Dermis microvascular lymphatic vessel endothelial cell (primary cell): ENCODE data around the gene RBM18. TPM values are rescaled to one million over a fixed set of nuclear protein-coding genes. Genes with fewer than 3 reads are reported as not detected.

Source experiments
- DNase-seq, 2 donors: peaks; one replicate each; pipeline versions ENCODE4 v3.0.0 to v3.0.0-alpha.2; 2010; ENCODE audit warnings: low read depth in 2 of 2
- total RNA-seq: library from RNA; depleted of rRNA; stranded (reverse); fragments of >200 nt; gene quantifications from 2 replicates; pipeline ENCODE4 v1.2.1, GENCODE V29; 2014

Gene RBM18
- total RNA-seq, 1 donor from 2014 or later: 5.3 TPM

GRCh38 chr9:122222791-122223190 is 41.8 kb downstream of the RBM18 start:
- no peak for DNase-seq

GRCh38 chr9:122221183-122221811 is 43.3 kb downstream of the RBM18 start:
- no peak for DNase-seq

DNA sequence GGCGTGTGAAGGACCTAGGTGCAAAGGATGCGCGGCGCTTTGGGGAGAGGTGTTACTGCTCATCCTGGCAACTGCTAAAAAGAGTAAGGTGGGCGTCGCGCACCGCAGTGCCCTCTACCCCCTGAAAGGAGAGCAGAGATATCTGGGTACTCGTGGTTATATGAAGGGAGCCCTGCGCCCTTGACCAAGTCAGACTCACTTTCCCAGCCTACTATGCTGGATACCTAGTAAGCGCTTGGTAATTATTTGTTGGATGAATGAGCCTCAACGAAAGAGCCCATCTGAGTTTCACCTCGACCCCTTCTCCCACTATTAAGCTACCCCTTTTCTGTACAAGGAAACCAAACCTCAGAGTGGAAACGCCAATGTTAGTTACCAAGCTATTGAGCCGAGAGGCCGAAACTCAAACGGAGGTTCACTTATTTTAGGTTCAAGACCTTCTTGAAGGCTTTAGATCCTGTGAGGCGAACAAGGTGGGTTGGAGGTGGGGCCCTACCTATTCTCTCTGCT is 43.9 kb downstream of the RBM18 start:
- DNase-seq: no peak

DNA sequence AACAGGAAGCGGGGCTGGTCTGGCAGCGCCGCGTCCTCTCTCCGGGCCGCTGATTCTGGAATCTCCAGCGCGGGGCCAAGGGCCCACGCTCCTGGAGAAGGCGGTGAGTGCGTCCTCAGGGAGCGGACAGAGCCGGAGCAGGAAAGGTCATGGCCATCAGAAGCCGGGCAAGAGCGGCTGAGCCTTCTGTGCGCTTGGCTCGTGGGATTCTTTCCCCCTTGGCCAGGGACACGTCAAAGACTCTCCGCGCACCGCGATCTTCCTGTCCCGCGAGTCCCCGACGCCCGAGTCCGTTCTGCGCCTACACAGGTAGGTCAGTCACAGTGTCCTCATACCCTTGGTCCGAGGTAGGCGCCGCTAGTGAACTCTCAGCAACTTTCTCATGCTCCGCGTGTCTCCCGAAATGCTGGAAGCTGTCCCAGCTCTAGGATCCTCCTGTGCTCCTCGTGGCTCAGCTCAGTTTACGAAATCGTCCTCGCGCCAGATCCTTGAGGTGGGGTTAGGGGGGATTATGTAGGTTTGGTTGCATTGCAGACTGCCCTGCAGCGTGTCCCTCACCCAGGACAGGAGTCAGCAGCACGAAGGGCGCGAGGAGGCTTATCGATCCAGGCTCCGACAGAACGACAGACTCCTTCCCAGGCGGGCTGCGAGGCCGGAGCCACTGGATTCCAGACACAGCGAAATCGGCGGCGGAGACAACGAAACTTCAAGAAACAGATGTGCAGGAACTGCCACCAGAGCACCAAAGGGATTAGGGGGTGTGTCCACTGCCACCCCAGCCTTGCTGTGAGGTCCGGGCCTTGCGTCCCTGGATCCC is 44.6 kb downstream of the RBM18 start:
- no peak for DNase-seq

DNA sequence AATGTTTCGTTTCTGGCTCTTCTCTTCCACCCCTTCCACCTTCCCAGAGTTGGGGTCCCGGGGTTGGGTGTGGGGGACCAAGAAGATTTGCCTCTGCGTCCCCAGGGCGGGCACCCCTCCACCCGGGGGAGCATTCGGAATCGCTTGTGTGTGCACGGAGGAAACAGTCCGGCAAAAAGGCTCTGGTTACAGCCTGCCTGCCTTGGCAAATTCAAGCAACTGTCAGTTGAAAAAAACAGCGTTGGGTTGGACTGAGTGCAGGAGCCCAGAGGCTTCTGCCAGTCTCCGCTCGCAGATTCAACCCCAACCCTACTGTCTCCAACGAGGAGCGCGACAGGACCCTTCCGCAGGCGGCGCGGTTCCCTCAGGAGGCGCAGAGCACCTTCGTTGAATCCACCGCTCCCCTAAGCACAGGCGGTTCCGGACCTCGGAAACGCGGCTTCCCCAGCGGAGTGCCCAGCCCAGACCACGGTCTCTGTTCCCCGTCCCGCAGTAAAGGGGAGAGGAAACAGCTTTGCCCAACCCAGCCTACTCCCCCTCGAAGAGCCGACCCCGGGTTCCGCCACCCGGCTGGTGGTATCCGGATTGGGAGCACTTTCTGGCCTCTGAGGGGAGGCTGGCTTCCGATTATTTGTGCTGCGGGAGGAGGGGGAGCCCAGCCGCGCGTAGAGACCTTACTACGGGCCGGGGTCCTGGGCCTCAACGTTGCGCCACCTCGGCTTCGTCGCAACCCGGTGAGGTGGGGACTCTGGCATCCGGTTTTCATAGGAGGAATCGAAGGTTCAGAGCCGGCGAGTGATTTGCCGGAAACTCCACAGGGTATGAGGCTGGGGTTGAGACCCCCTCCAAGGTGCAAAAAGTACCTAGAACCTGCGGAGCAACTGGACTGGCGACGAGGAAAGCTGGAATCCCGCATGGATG is 45.4 kb downstream of the RBM18 start:
- DNase-seq: peak; percentile 10 to 48

- peak in 1 of 2 donors; percentile 39 for DNase-seq
Measured at GRCh38 chr9:122218071-122218934, 46.3 kb downstream of the RBM18 start.

DNA sequence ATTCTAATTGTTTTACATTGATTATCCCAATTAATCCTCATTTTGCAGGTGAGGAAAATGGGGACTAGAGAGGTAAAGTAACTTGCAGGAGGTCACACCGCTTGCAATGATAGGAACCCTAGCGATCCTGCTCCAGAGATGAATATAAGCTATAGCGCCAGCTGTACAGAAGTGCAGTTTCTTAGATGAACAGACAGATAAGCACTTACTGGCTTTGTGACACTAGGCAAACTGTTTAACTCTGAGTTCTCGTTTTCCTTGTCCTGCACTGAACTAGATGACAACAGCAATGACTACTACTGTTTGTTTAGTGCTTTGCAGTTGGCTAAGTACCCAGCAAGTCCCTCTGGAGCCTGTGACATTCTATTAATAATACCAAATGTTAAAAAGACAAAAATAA is 47.0 kb downstream of the RBM18 start:
- no peak for DNase-seq

GRCh38 chr9:122216798-122217418 is 47.7 kb downstream of the RBM18 start:
- no peak for DNase-seq

DNA sequence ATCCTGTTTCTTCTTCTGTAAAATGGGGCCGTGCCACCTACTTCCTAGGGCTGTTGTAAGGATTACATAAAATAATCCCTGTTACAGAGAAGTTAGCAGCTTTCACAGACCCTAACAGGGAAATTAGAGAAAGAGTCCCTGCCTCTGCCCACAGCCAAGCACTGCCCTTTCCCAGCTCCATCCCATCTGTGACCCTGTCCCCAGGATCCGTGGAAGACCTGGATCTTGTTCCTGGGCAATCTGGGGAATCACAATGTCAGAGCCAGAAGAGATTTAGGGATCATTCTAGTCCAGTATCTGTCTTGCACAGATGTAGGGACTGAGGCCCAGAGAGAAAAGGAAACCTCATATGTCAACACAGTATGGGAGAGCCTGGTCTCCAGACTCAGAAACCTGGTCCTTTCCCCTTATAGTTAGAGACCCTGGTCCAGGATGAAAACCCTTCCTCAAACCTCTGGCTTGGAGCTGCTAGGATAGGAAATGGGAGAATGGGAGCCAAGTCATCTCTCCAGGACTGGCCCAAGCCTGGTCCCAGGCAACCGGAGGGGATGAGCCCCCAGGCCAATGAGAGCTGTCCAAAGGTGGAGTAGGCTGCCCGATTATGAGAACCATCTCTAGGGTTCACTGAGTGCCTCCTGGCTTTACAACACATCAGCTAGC is 48.4 kb downstream of the RBM18 start:
- no peak for DNase-seq

DNA sequence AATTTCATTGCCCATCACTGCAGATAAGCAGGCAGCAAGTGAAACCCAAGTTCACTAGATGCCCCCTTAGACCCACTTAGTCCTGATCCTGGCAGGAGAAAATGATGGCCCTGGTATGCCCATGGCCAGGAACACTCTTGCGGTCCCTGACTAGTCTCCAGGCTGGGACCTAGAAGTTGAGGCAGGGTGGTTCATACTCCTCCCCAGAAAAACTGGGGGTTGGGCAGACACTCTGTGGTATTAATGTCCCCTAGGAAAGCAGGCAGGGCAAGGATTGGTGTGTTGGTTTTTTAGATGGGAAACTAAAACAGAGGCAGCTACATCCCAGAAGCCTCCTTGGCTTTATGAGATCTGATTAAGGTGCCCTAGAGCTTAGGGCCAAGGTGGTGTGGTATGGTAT is 49.0 kb downstream of the RBM18 start:
- DNase-seq: no peak

- no peak for DNase-seq
Measured at GRCh38 chr9:122214507-122214906, 50.1 kb downstream of the RBM18 start.

- DNase-seq: peak; percentile 16 to 55
Measured at GRCh38 chr9:122213589-122214413, 50.8 kb downstream of the RBM18 start.

- no peak for DNase-seq
Measured at GRCh38 chr9:122213102-122213588, 51.5 kb downstream of the RBM18 start.

DNA sequence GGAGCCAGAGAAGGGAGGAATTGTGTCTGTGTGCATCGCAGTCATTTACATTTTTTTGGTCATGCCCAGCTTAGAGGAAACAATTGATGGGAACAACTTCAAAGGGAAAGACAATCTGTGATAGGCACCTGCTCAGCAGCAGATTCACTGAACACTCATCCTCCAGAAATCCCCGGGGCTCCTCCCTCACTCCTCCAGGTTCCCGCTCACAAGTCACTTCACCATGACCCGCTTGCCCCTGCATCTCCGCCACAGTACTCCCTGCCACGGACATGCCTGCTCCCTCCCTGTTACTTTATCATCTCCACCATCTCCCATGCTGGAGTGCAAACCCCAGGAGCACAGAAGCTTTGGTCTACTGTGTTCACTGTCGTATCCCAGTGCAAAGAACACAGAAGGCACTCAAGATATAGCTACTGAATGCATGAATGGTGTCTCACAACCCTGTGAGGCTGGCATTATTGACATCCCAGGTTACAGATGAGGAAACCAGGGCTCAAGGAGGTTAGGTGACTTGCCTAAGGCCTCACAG is 52.1 kb downstream of the RBM18 start:
- no peak for DNase-seq

- DNase-seq: no peak
Measured at GRCh38 chr9:122209451-122209850, 55.2 kb downstream of the RBM18 start.

DNA sequence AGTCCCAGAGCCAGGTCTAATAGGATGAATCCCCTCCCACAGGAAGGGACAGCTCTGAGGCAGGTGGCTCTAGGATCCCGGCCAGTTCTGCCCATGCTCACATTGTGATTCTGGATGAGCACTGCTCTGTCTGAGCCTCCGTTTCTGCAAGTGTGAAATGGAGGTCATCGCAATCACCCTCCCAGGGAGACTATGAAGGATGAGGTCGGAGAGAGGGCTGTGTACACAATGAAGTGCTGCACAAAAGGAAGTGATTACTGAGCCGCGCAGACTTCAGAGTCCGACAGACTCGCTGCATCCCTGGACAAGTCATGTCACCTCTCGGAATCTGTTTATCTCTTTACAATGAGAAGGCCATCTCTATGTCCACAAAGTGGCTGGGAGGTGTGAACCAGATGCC is 57.5 kb downstream of the RBM18 start:
- DNase-seq: no peak

- no peak for DNase-seq
Measured at GRCh38 chr9:122206118-122207046, 58.3 kb downstream of the RBM18 start.
